Measurements from ENCODE around the gene CDH26.

- TF ChIP-seq EZH2phosphoT487 (IDR thresholded peaks at IDR 0.05; ENCODE audit: insufficient read depth, low read depth) (no peak), EZH2 (IDR thresholded peaks at IDR 0.05; ENCODE audit: insufficient read depth, poor library complexity, severe bottlenecking) (no peak)
Measured at GRCh38 chr20:59940129-59940955, 17.9 kb upstream of the CDH26 start, which contains the start of the genes FAM217B and PPP1R3D.

All from GM23248 (cell line).